ENCODE data around the gene LUC7L3. TPM values are rescaled to one million over a fixed set of nuclear protein-coding genes. Genes with fewer than 3 reads are reported as not detected.

LUC7L3 gene
- total and polyA plus RNA-seq, 2 of the 13 experiments (the other 11 are each of a cell fraction or from before 2014, with no cell fraction given), result 108 to 120 TPM

- TF ChIP-seq ZBTB10 (CRISPR knock-in tag; IDR thresholded peaks at IDR 0.05; ENCODE audit: borderline replicate concordance), result 0 out of 2 replicates have a peak, but pooled peaks have one; percentile 16
- peak; percentile 99 for TF ChIP-seq NR2F6 (IDR thresholded peaks at IDR 0.05)
- TF ChIP-seq NR2F6 (CRISPR knock-in tag; IDR thresholded peaks at IDR 0.05), result peak; percentile 99
- TF ChIP-seq HMG20A (CRISPR knock-in tag; IDR thresholded peaks at IDR 0.05; ENCODE audit: borderline replicate concordance), result peak; percentile 98
- TF ChIP-seq GTF2F1 (IDR thresholded peaks at IDR 0.05; ENCODE audit: low read length), result 0 out of 2 replicates have a peak, but pooled peaks have one; percentile 64
- peak; percentile 83; the same call in 1 of the 2 replicates for TF ChIP-seq NFIC (IDR thresholded peaks at IDR 0.05; ENCODE audit: low read length)
- TF ChIP-seq SPEN (CRISPR knock-in tag; IDR thresholded peaks at IDR 0.05; ENCODE audit: low read depth), result peak; percentile 99
- peak; percentile 89 for TF ChIP-seq BCL6 (CRISPR knock-in tag; IDR thresholded peaks at IDR 0.05)
- TF ChIP-seq SP140L (CRISPR knock-in tag; IDR thresholded peaks at IDR 0.05; ENCODE audit: borderline replicate concordance), result peak; percentile 64; the same call in 1 of the 2 replicates
- peak; percentile 95 for TF ChIP-seq ZSCAN9 (CRISPR knock-in tag; IDR thresholded peaks at IDR 0.05; ENCODE audit: borderline replicate concordance)
- peak; percentile 48; the same call in 1 of the 2 replicates for TF ChIP-seq ZNF460 (CRISPR knock-in tag; IDR thresholded peaks at IDR 0.05; ENCODE audit: borderline replicate concordance)
- peak; percentile 93 for TF ChIP-seq NR2C2 (CRISPR knock-in tag; IDR thresholded peaks at IDR 0.05; ENCODE audit: borderline replicate concordance)
- peak; percentile 87; the same call in 1 of the 2 replicates for TF ChIP-seq NCOR1 (IDR thresholded peaks at IDR 0.05; ENCODE audit: borderline replicate concordance, low read length)
- peak; percentile 99 for TF ChIP-seq HNF1B (CRISPR knock-in tag; IDR thresholded peaks at IDR 0.05)
- no peak for TF ChIP-seq ZNF207 (IDR thresholded peaks at IDR 0.05; ENCODE audit: borderline replicate concordance)
- TF ChIP-seq GLI4 (CRISPR knock-in tag; IDR thresholded peaks at IDR 0.05; ENCODE audit: borderline replicate concordance), result no peak; the same call in 1 of the 2 replicates
- no peak for TF ChIP-seq DMTF1 (CRISPR knock-in tag; IDR thresholded peaks at IDR 0.05)
- TF ChIP-seq CAMTA2 (CRISPR knock-in tag; IDR thresholded peaks at IDR 0.05; ENCODE audit: borderline replicate concordance), result no peak
- TF ChIP-seq ZNF414 (CRISPR knock-in tag; IDR thresholded peaks at IDR 0.05), result no peak
- no peak for TF ChIP-seq SRSF9 (IDR thresholded peaks at IDR 0.05; ENCODE audit: borderline replicate concordance, insufficient read depth, low read depth, low read length, poor library complexity, severe bottlenecking)
- peak; percentile 96 for TF ChIP-seq ZNF761 (CRISPR knock-in tag; conservative IDR thresholded peaks at IDR 0.05)
- peak; percentile 87 for TF ChIP-seq ADNP (CRISPR knock-in tag; IDR thresholded peaks at IDR 0.05)
These were observed 34.6 kb upstream of the LUC7L3 start (continued) for GRCh38 chr17:50684612-50685333.
